ENCODE measurements around the gene SALL1.

DNA sequence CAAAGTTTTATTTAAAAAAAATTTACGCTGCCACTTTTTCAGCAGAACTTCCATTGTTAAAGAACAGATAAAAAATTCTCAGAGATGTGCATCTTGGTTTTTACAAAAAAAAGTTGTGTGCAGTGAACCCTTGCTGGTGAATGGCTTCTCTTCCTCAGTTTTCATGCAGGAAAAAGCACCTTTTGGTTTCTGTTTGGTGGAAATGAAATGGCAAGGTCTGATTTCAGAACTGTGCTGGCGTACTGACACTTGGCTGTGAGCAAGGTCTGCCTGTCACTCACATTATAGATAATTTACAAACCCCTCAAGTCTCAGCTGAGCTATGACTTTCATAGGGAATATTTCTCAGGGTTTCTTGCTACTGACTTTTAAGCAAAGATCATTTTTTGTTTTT lies 5.7 kb upstream of the SALL1 start:
- no peak for TF ChIP-seq CTCF (IDR thresholded peaks at IDR 0.05 in 4 of 5, conservative IDR thresholded peaks at IDR 0.05 in 1 of 5)
- TF ChIP-seq POLR2A (IDR thresholded peaks at IDR 0.05): no peak

Data from gastrocnemius medialis (tissue), 4 donors.